GM10266 (cell line): ENCODE data around the gene FBXO28.
A peak's percentile ranks its signal among the peaks of the same experiment; 100 is the strongest.

Experiments used
- DNase-seq: peaks from one replicate; pipeline ENCODE4 v3.0.0; 2012; ENCODE audit errors: extremely low spot score
- CTCF ChIP-seq: IDR thresholded peaks from 2 replicates; pipeline ENCODE4 v1.5.1; 2012; ENCODE audit warnings: mild to moderate bottlenecking, low read depth; ENCODE audit not compliant: control insufficient read depth, insufficient read depth; ENCODE audit errors: missing control alignments

Gene FBXO28

DNA sequence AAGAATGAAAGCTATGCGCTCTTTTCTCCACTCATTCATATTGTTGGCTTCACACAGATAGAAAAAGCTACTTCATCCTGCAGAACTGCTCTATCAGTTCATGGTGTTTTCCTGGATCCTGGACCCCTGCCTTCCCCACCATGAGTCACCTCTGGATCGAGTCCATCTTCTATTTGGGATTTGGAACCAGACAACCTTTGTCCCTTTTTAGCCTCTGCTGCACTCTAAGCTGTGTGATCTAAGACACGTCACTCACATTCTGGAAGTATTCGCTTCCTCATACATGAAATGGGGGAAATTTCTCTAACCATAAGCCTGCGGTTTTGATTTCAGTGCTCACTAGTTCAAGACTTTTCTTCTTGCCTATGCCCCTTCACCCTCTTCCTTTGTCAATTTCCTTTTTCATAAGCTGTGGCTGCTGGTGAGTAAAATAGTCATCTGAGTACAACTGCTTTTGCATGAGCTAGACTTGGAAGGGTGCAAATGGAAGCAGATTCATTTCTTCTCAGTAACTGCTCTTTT, 55.0 kb downstream of the FBXO28 start:
- no peak for TF ChIP-seq CTCF

GRCh38 chr1:224169718-224170270, 55.9 kb downstream of the FBXO28 start:
- no peak for DNase-seq
- no peak for TF ChIP-seq CTCF

More for the DNA sequence above, 55.0 kb downstream of the FBXO28 start:
- peak; percentile 57 for DNase-seq

DNA sequence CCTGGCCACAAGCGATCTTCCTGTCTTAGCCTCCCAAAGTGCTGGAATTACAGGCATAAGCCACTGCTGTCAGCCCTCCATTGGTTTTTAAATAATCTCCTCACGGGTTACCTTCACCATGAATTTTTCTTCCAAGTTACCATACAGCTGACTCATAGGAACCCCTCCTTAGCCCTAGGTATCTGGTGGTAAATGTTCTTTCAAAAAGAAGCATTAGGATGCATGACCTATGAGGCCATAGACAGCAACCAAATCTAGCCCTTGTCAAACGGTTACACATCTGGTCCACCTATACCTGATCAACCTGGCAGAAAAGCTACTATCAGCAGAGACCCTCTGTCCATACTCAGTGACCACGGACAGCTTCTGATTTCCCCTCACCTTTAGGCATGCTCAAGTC, 56.4 kb downstream of the FBXO28 start:
- no peak for DNase-seq
- no peak for TF ChIP-seq CTCF

GRCh38 chr1:224170748-224171478, 57.0 kb downstream of the FBXO28 start:
- TF ChIP-seq CTCF: peak; percentile 5
- no peak for DNase-seq

DNA sequence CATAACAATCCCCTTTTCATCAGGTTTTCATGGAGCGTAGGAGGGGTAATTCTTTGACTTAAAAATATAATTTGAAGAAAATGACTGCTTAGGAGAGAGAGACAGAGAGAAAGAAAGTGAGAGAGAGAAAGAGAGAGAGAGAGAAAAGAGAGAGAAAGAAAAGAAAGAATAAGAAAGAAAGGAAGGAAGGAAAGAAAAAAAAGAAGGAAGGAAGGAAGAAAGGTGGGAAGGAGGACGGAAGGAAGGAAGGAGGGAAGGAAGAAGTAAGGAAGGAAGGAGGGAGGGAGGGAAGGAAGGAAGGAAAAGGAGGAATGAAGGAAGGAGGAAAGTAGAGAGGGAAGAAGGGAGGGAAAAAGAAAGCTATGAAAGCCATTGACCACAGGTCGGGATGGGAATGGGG, 58.3 kb downstream of the FBXO28 start:
- DNase-seq: no peak
- no peak for TF ChIP-seq CTCF

DNA sequence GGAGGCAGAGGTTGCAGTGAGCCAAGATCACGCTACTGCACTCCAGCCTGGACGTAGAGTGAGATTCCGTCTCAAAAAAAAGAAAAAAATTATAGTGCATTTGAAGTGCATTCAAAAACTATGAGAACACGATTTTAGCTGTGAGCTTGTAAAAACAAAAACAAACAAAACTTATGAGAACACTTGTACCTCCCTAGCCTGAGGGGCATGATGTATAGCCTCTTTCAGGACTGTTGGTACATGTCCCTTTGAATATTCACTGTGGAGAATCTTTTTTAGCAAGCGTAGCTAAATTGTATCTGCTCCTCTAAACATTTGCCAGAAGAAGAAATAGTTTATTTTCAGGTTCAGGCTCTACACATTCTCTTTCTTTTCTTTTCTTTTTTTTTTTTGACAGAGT, 59.6 kb downstream of the FBXO28 start:
- no peak for TF ChIP-seq CTCF
- DNase-seq: no peak

- TF ChIP-seq CTCF: no peak
- no peak for DNase-seq
These were observed 61.7 kb downstream of the FBXO28 start for GRCh38 chr1:224175617-224176016.
